ENCODE results near the gene TPSAB1. TPM values are rescaled to one million over a fixed set of nuclear protein-coding genes. Genes with fewer than 3 reads are reported as not detected.

TPSAB1 gene
- polyA plus RNA-seq, 1 experiment = not detected

DNA sequence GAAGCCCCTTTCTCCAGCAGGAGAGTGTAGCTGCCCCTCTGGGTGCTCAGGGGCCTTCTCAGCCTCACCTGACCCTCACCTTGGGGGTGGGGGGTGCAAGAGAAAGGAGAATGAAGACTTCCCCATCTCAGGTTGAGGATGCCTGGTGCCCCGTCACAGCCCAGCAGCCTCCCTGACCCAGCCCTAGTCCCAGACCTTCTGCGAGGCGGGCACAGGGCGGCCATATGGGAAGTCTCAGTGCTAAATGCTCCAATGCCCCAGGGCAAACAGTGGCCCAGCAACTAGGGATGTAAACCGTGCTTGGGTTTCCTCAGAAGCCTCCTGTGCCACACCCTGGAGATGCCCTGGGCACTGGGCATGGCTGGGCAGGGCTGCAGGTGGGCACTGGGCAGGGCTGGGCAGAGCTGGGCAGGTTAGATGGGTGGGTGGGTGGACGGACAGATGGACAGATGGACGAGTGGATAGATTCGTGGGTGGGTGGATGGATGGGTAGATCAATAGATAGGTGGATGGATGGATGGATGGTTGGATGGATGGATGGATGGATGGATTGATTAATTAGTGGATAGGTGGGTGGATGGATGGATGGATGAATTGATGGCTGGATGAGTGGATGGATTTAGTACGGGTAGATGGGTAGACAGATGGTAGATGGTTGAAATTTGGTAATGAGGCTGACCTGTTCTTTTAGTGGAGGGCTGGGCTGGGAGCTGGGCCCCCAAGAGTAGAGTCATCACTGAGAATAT is 32.1 kb downstream of the TPSAB1 start:
- POLR2A ChIA-PET = no interaction called here
- no peak overlapping the region for H3K4me3 ChIP-seq (ENCODE audit: low read depth, low read length)
- no peaks in the 10 kb centered on the region; the same call in 1 of the 2 replicates for H3K27me3 ChIP-seq (ENCODE audit: control insufficient read depth, insufficient read depth, low read length)
- H3K36me3 ChIP-seq (ENCODE audit: control insufficient read depth, insufficient read depth, low read length) = no peaks in the 10 kb centered on the region
- no peak for DNase-seq (ENCODE audit: low read depth)
- CTCF ChIA-PET = interaction anchor here (0.7 to 2.8 kb wide), 3 partner anchors 27 to 72 kb away, joined by 3 to 6 read pairs (median 4); no protein-coding TSS in a partner anchor
- TF ChIP-seq CTCF (IDR thresholded peaks at IDR 0.05; ENCODE audit: insufficient read depth, low read depth, low read length) = no peak

DNA sequence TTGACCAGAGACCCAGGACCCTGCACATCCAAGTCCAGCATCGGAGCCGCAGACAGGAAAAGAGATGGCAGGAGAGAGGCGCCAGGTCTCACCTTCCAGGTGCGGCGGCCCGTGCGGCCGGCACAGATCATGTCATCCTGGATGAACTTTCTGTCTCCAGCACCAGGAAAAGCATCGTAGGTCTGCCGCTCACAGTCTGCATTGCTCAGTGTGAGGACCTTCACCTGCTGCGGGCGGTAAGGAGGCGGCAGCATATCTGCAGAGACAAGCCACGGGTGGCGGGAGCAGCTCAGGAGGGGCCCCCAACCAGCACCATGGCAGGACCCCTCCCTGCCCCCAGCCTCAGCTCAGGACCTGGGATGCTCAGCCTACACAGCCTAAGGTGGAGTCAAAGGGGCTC is 33.3 kb downstream of the TPSAB1 start:
- TF ChIP-seq CTCF (IDR thresholded peaks at IDR 0.05; ENCODE audit: insufficient read depth, low read depth, low read length) = no peak
- Histone ChIP-seq H3K36me3 (ENCODE audit: control insufficient read depth, insufficient read depth, low read length) (no peaks in the 10 kb centered on the region), H3K4me3 (ENCODE audit: low read depth, low read length) (no peak overlapping the region), H3K27me3 (ENCODE audit: control insufficient read depth, insufficient read depth, low read length) (no peaks in the 10 kb centered on the region; the same call in 1 of the 2 replicates)
- POLR2A ChIA-PET = no interaction called here
- no peak for DNase-seq (ENCODE audit: low read depth)
- CTCF ChIA-PET = no interaction called here

GRCh38 chr16:1274767-1275166 is 34.3 kb downstream of the TPSAB1 start:
- no peak for DNase-seq (ENCODE audit: low read depth)
- no peaks in the 10 kb centered on the region; the same call in 1 of the 2 replicates for H3K27me3 ChIP-seq (ENCODE audit: control insufficient read depth, insufficient read depth, low read length)
- no peaks in the 10 kb centered on the region for H3K36me3 ChIP-seq (ENCODE audit: control insufficient read depth, insufficient read depth, low read length)
- ChIA-PET CTCF (no interaction called here), POLR2A (no interaction called here)
- no peak for TF ChIP-seq CTCF (IDR thresholded peaks at IDR 0.05; ENCODE audit: insufficient read depth, low read depth, low read length)
- no peak overlapping the region for H3K4me3 ChIP-seq (ENCODE audit: low read depth, low read length)

GRCh38 chr16:1275791-1276579 is 35.5 kb downstream of the TPSAB1 start:
- POLR2A ChIA-PET = no interaction called here
- no peak for TF ChIP-seq CTCF (IDR thresholded peaks at IDR 0.05; ENCODE audit: insufficient read depth, low read depth, low read length)
- Histone ChIP-seq H3K27me3 (ENCODE audit: control insufficient read depth, insufficient read depth, low read length) (no peaks in the 10 kb centered on the region; the same call in 1 of the 2 replicates), H3K36me3 (ENCODE audit: control insufficient read depth, insufficient read depth, low read length) (no peaks in the 10 kb centered on the region), H3K4me3 (ENCODE audit: low read depth, low read length) (no peak overlapping the region)
- DNase-seq (ENCODE audit: low read depth) = no peak
- CTCF ChIA-PET = interaction anchor here (1.0 kb wide), 1 partner anchor 25 kb away, joined by 4 read pairs; no protein-coding TSS in a partner anchor

DNA sequence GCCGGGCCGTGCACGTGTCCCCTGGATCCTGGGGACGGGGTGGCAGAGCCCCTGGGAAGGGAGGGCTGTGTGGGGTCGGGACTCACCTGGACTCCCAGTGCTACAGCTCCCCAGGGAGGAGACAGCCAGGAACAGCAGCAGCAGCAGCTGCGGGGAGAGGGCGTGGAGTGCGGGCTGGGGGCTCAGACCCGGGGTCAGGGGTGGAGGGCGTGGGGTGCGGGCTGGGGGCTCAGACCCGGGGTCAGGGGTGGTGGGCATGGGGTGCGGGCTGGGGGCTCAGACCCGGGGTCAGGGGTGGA is 36.0 kb downstream of the TPSAB1 start:
- no peaks in the 10 kb centered on the region; the same call in 1 of the 2 replicates for H3K27me3 ChIP-seq (ENCODE audit: control insufficient read depth, insufficient read depth, low read length)
- H3K4me3 ChIP-seq (ENCODE audit: low read depth, low read length) = no peak overlapping the region
- no peak for DNase-seq (ENCODE audit: low read depth)
- ChIA-PET CTCF (interaction anchor here (1.0 kb wide), 1 partner anchor 24 kb away, joined by 4 read pairs; no protein-coding TSS in a partner anchor), POLR2A (no interaction called here)
- H3K36me3 ChIP-seq (ENCODE audit: control insufficient read depth, insufficient read depth, low read length) = no peaks in the 10 kb centered on the region
- no peak for TF ChIP-seq CTCF (IDR thresholded peaks at IDR 0.05; ENCODE audit: insufficient read depth, low read depth, low read length)
